Central memory CD4-positive, alpha-beta T cell (primary cell): ENCODE data around the gene CC2D2A.
"Not testable (repeated sequence)": the region's sequence is repeated elsewhere in the genome, so short reads cannot be mapped to it uniquely, and the experiment has no call there.

ENCODE experiments used
- DNase-seq: peaks from one replicate; pipeline ENCODE4 v3.0.0; 2022

CC2D2A gene

GRCh38 chr4:15470128-15470475 is 420 bp downstream of the CC2D2A start:
- DNase-seq = no peak

DNA sequence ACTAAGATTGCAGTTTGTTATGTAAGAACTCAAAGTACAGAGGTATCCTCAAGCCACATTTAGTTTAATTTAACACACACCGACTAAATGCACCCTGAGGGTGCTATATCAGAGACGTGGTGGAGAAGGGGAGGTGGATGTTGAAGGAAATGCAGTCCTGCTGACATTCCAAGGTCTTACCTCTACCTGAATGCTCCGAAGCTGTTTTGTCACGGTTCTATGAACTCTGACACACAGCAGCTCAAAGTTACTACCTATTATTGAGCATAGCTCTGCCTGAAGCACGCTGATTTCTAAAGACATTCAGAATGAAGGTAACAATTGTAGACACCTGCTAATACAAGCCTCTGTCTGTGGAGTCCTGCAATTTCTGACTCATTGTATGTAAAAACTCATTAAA is 6.7 kb downstream of the CC2D2A start:
- no peak for DNase-seq

DNA sequence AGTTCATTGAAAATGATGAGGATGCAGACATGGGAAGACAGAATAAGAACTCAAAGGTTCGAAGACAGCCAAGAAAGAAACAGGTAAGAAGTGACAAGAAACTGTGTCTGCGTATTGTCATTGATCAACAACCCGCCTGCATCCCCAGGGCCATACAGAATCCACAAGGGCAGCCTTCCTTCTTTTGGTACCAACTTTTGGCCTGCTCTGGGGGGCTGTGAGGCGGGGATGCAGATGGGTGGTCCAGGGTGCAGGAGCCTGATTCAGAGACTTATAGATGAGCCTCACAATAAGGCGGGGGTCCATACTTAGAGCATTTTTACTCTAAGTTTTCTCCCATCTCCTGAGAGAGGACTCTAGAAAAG is 9.0 kb downstream of the CC2D2A start:
- DNase-seq = no peak

- no peak for DNase-seq
Observed at GRCh38 chr4:15479089-15479912, 9.6 kb downstream of the CC2D2A start.

DNA sequence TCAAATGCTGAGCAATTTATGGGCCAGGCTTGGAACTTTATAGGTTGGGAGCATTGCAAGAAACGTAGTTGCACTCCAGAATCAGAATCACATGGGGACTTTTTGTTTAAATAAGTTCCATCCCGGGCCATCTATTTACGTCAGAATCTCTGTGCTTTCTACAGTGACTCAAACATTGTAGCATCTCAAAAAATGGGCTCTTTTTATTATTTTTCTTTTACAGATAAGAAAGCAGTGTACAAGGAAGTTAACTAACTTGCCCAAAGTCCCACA is 10.2 kb downstream of the CC2D2A start:
- DNase-seq = no peak

- no peak for DNase-seq
Observed at GRCh38 chr4:15481961-15482745, 12.5 kb downstream of the CC2D2A start.

- DNase-seq = no peak
Observed at GRCh38 chr4:15482842-15483241, 13.2 kb downstream of the CC2D2A start.

- DNase-seq = no peak
Observed at GRCh38 chr4:15488136-15488535, 18.5 kb downstream of the CC2D2A start.

- DNase-seq = no peak
Observed at GRCh38 chr4:15488658-15489470, 19.2 kb downstream of the CC2D2A start.

DNA sequence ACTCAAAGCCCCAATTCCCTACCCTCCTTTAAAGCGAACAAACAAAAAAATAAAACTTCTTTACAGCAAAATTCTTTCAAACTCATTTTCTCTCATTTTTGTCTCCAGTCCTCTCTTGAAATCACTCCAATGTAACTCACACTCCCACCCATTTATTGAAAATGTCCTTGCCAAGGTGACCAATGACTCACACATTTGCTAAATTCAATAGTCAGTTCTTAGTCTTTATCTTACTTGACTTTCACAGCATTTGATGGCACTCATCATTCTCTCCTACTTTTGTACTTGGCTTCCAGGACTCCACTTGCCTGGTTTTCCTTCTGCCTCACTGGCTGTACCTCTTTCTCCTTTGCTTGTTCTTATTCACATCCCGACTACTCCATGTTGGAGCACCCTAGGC is 19.9 kb downstream of the CC2D2A start:
- no peak for DNase-seq

DNA sequence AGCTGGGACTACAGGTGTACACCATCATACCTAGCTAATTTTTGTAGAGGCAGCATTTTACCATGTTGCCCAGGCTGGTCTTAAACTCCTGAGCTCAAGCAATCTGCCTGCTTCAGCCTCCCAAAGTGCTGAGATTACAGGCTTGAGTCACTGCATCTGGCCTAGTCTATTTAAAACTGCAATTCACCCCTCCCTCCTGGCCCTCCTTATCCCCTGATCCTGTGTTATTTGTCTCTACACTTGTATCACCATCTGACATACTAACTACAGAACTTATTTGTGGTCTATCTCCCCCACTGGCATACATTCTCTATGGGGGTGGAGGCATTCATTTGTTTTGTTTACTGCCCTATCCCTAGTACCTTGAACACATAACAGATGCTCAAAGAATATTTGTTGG is 23.7 kb downstream of the CC2D2A start:
- no peak for DNase-seq

- DNase-seq = no peak
Observed at GRCh38 chr4:15495621-15496020, 25.9 kb downstream of the CC2D2A start.

DNA sequence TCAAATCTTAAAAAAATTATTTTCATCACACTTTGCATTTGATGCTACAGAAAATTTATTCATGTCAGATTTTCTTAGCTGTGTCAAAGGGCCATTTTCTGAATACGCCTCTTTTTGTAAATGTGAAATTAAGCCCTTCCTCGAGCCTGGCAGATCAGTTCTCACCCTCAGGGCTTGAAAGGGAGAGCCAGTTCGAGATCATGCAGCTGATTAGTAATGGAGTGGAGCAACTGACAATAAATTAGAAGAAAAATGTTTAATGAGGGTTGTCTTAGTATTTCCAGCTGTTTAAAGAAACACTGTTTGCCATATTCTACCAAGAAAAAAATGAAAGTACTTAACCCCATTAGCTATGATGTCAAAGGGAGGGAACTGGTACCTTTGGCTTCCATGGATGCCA is 28.7 kb downstream of the CC2D2A start:
- DNase-seq = no peak

GRCh38 chr4:15500701-15501100 is 31.0 kb downstream of the CC2D2A start:
- no peak for DNase-seq

DNA sequence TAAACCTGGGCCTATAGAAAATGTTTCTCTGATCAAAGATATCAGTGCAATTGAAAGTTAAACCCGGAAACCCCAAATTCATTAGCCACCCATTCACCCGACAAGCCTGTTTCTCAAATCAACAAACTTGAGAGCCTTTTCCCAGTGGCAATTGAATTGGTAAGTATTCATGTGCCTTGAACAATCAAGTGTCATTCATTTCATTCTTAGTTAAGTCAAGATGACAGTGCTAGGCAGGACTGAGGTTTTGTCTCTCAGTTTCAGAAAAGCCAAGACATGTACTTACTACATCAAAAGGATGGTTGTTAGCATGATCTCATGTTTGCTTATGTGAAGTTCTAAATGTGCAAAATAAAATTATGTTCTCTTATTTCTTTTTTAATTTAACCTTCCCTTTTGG is 32.3 kb downstream of the CC2D2A start:
- DNase-seq = no peak

DNA sequence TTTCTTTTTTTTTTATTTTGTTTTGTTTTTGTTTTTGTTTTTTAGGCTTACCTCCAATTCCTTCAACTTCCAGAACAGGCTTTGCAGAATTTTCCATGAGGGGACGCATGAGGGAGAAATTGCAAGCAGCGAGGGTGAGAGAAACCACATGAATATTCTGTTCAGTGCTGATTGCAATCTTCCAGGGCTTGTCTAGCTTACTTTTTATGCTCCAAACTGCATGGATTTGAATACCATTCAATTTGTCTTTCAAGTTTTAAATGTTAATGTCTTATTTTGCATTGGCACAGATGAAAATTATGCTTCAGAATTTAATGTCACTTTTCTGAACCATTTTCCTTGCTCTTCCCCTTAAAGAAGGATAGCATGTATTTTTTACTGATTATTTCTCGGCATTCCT is 32.7 kb downstream of the CC2D2A start:
- no peak for DNase-seq

GRCh38 chr4:15504041-15504440 is 34.4 kb downstream of the CC2D2A start:
- no peak for DNase-seq

DNA sequence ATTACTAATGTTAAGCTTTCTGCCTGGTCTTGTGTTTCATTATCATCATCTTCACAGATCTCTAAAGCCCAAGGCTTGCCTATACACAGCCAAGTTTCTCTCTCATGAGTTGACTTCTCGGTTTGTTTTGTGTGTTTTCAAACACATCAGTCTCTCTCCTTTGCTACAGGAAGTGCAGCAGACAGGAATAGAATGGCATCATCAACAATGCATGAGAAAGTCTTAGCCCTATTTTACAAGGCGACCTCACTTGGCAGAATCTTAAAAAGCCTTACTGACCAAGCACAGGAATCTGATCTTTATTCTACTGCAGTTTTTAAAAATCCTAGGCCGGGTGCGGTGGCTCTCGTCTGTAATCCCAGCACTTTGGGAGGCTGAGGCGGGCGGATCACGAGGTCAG is 36.8 kb downstream of the CC2D2A start:
- no peak for DNase-seq

DNA sequence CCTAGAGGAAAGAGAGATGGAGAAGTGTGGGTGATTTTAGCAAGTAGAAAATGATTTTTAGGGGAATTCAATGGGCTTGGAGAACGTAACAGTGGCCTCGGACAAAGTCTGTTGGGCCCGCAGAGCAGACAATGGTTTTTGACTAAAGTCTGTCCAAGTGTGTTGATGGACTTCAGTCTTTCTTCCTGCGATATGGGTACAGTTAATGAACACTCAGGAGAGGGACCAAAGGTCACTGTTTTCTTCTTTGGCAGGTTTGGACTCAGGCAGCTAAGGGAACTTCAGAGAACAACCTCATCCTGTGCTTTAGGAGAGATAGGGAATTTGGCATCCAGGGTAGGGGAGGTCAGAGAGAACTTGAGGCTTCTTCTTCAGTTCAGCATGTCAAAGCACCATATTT is 38.0 kb downstream of the CC2D2A start:
- no peak for DNase-seq

- no peak for DNase-seq
Observed at GRCh38 chr4:15510961-15511360, 41.3 kb downstream of the CC2D2A start.

DNA sequence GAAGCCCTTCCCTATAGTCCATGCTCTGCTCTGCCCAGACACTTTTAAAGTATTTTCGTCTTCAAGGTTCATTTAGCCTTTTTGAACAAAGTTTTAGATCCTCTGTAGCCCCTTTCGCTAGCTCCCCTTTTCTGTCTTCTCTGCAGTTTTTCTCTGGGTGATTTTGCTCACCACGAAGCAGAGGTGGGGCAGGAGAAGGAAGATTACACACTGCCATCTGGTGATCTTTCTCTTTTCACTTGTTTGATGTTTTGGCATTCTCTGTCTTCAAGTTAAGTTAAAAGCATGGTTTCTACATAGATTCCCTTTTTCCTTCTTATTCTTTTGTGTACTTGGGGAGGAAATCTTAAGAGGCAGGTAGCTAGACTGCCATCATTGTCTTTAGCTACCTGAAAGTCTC is 43.9 kb downstream of the CC2D2A start:
- DNase-seq = no peak

GRCh38 chr4:15515106-15515505 is 45.4 kb downstream of the CC2D2A start:
- no peak for DNase-seq

GRCh38 chr4:15516494-15516893 is 46.8 kb downstream of the CC2D2A start:
- DNase-seq = no peak

GRCh38 chr4:15517681-15518080 is 48.0 kb downstream of the CC2D2A start:
- DNase-seq = not testable (repeated sequence)
